Astrocyte of the cerebellum (primary cell): ENCODE results near the gene PARD3B.

ENCODE experiments used
- DNase-seq: peaks from one replicate; pipeline ENCODE4 v3.0.0-alpha.2; 2011; ENCODE audit warnings: low read depth
- H3K4me3 ChIP-seq: 2 replicates; pipeline ENCODE4 v1.5.1; 2011; ENCODE audit warnings: mild to moderate bottlenecking, low read depth, low read length, moderate library complexity
- CTCF ChIP-seq: IDR thresholded peaks from 2 replicates; pipeline ENCODE4 v1.5.1; 2012; ENCODE audit warnings: low read length, low read depth, moderate library complexity, mild to moderate bottlenecking; ENCODE audit errors: missing control alignments
- in situ Hi-C: cut with HindIII; loops from 2 replicates; pipeline ENCODE4 v1.10.0; 2017; ENCODE audit warnings: low sequenced_read_pairs

Gene PARD3B

GRCh38 chr2:205527801-205528200, 982.5 kb downstream of the PARD3B start:
- DNase-seq = no peak
- TF ChIP-seq CTCF = no peak
- in situ Hi-C loops = no loop called here
- no peak overlapping the region for H3K4me3 ChIP-seq

GRCh38 chr2:205531072-205531471, 985.8 kb downstream of the PARD3B start:
- TF ChIP-seq CTCF = no peak
- no peak for DNase-seq
- H3K4me3 ChIP-seq = no peak overlapping the region
- in situ Hi-C loops = no loop called here

GRCh38 chr2:205531489-205532148, 986.3 kb downstream of the PARD3B start:
- in situ Hi-C loops = no loop called here
- no peak for TF ChIP-seq CTCF
- DNase-seq = no peak
- no peak overlapping the region for H3K4me3 ChIP-seq

GRCh38 chr2:205535001-205535400, 989.7 kb downstream of the PARD3B start:
- in situ Hi-C loops = no loop called here
- no peak for TF ChIP-seq CTCF
- no peak overlapping the region for H3K4me3 ChIP-seq

GRCh38 chr2:205539603-205540002, 994.3 kb downstream of the PARD3B start:
- no peak for TF ChIP-seq CTCF
- DNase-seq = no peak
- in situ Hi-C loops = no loop called here
- no peak overlapping the region for H3K4me3 ChIP-seq

More at GRCh38 chr2:205535001-205535400, 989.7 kb downstream of the PARD3B start:
- no peak for DNase-seq

- no peak for TF ChIP-seq CTCF
- in situ Hi-C loops = no loop called here
- no peak for DNase-seq
- H3K4me3 ChIP-seq = no peak overlapping the region
These were observed 994.8 kb downstream of the PARD3B start for GRCh38 chr2:205540036-205540435.

- in situ Hi-C loops = no loop called here
- TF ChIP-seq CTCF = no peak
- no peak for DNase-seq
- H3K4me3 ChIP-seq = no peak overlapping the region
These were observed 998.1 kb downstream of the PARD3B start for GRCh38 chr2:205543262-205543843.
